ENCODE measurements around the gene TRIM33. TPM values are rescaled to one million over a fixed set of nuclear protein-coding genes. Genes with fewer than 3 reads are reported as not detected.

Gene TRIM33
- total RNA-seq, 4 donors from 2014 or later = 35.0 to 100 (median 47.7) TPM

GRCh38 chr1:114352797-114353196 is 158.2 kb downstream of the TRIM33 start:
- H3K9me3 ChIP-seq = no peaks in the 10 kb centered on the region
- TF ChIP-seq POLR2AphosphoS5 (IDR thresholded peaks at IDR 0.05) (no peak), POLR2A (IDR thresholded peaks at IDR 0.05) (no peak), EP300 (IDR thresholded peaks at IDR 0.05) (no peak)
- TF ChIP-seq, protein P1, sequence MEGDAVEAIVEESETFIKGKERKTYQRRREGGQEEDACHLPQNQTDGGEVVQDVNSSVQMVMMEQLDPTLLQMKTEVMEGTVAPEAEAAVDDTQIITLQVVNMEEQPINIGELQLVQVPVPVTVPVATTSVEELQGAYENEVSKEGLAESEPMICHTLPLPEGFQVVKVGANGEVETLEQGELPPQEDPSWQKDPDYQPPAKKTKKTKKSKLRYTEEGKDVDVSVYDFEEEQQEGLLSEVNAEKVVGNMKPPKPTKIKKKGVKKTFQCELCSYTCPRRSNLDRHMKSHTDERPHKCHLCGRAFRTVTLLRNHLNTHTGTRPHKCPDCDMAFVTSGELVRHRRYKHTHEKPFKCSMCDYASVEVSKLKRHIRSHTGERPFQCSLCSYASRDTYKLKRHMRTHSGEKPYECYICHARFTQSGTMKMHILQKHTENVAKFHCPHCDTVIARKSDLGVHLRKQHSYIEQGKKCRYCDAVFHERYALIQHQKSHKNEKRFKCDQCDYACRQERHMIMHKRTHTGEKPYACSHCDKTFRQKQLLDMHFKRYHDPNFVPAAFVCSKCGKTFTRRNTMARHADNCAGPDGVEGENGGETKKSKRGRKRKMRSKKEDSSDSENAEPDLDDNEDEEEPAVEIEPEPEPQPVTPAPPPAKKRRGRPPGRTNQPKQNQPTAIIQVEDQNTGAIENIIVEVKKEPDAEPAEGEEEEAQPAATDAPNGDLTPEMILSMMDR (IDR thresholded peaks at IDR 0.05) = no peak
- no peak for DNase-seq (ENCODE audit: low spot score in 2 of 2)
- no peak overlapping the region for H3K27ac ChIP-seq
- no peaks in the 10 kb centered on the region for H3K27me3 ChIP-seq
- WGBS = 49% methylated on average over 6 of the region's 6 CpGs
- H3K4me3 ChIP-seq = no peak overlapping the region
- no peaks in the 10 kb centered on the region for H3K36me3 ChIP-seq
- H3K4me1 ChIP-seq = peaks cover 11% of the 10 kb centered on the region

- Histone ChIP-seq H3K4me1 (peaks cover 19% of the 10 kb centered on the region), H3K27ac (no peak overlapping the region), H3K9me3 (no peaks in the 10 kb centered on the region), H3K4me3 (no peak overlapping the region), H3K36me3 (no peaks in the 10 kb centered on the region), H3K27me3 (no peaks in the 10 kb centered on the region)
- no peak for DNase-seq (ENCODE audit: low spot score in 2 of 2)
- TF ChIP-seq POLR2AphosphoS5 (IDR thresholded peaks at IDR 0.05) (no peak), POLR2A (IDR thresholded peaks at IDR 0.05) (no peak), EP300 (IDR thresholded peaks at IDR 0.05) (no peak)
- TF ChIP-seq, protein P1 (IDR thresholded peaks at IDR 0.05) = no peak
- 95% methylated on average over 10 of the region's 10 CpGs for WGBS
Measured at GRCh38 chr1:114350731-114351445, 160.1 kb downstream of the TRIM33 start.

GRCh38 chr1:114349891-114350605 is 161.0 kb downstream of the TRIM33 start:
- no peak overlapping the region for H3K4me3 ChIP-seq
- peaks cover 23% of the 10 kb centered on the region for H3K4me1 ChIP-seq
- no peak overlapping the region for H3K27ac ChIP-seq
- 85% methylated on average over 14 of the region's 14 CpGs for WGBS
- H3K27me3 ChIP-seq = no peaks in the 10 kb centered on the region
- TF ChIP-seq, protein P1 (IDR thresholded peaks at IDR 0.05) = no peak
- no peak for TF ChIP-seq POLR2AphosphoS5 (IDR thresholded peaks at IDR 0.05)
- TF ChIP-seq EP300 (IDR thresholded peaks at IDR 0.05) = no peak
- TF ChIP-seq POLR2A (IDR thresholded peaks at IDR 0.05) = no peak
- DNase-seq (ENCODE audit: low spot score in 2 of 2) = no peak
- no peaks in the 10 kb centered on the region for H3K36me3 ChIP-seq
- no peaks in the 10 kb centered on the region for H3K9me3 ChIP-seq

- no peaks in the 10 kb centered on the region for H3K36me3 ChIP-seq
- H3K27me3 ChIP-seq = no peaks in the 10 kb centered on the region
- H3K27ac ChIP-seq = no peak overlapping the region
- no peak overlapping the region for H3K4me3 ChIP-seq
- H3K4me1 ChIP-seq = peaks cover 12% of the 10 kb centered on the region
- TF ChIP-seq EP300 (IDR thresholded peaks at IDR 0.05) = no peak
- TF ChIP-seq, protein P1 (IDR thresholded peaks at IDR 0.05) = no peak
- TF ChIP-seq POLR2A (IDR thresholded peaks at IDR 0.05) = no peak
- TF ChIP-seq POLR2AphosphoS5 (IDR thresholded peaks at IDR 0.05) = no peak
- 72% methylated on average over 7 of the region's 9 CpGs for WGBS
- DNase-seq (ENCODE audit: low spot score in 2 of 2) = no peak
- H3K9me3 ChIP-seq = no peaks in the 10 kb centered on the region
Measured at GRCh38 chr1:114347431-114348209, 163.4 kb downstream of the TRIM33 start.

Measured in suprapubic skin (tissue), 4 donors.